GM12874 (cell line): Measurements from ENCODE around the gene JUND.

Experiments
- CTCF ChIP-seq: IDR thresholded peaks from 2 replicates; pipeline ENCODE4 v1.5.1; 2011; ENCODE audit warnings: low read depth, mild to moderate bottlenecking, control low read depth, low read length, moderate library complexity; ENCODE audit not compliant: insufficient read depth

The JUND gene

GRCh38 chr19:18281082-18282020 lies at the start of gene JUND:
TSS of gene JUND (minus strand) at chr19:18281622. CDS start at chr19:18281484, 138 bp downstream.
- TF ChIP-seq CTCF, result 0 out of 2 replicates have a peak, but pooled peaks have one; percentile 8

- TF ChIP-seq CTCF, result no peak
These were observed 49.4 kb upstream of the JUND start for GRCh38 chr19:18330868-18331267.

- no peak for TF ChIP-seq CTCF
These were observed 47.6 kb upstream of the JUND start for GRCh38 chr19:18329035-18329376.

- TF ChIP-seq CTCF, result peak; percentile 88
These were observed 47.1 kb upstream of the JUND start for GRCh38 chr19:18328340-18329034.

- TF ChIP-seq CTCF, result no peak
These were observed 45.4 kb upstream of the JUND start for GRCh38 chr19:18326772-18327171.

GRCh38 chr19:18322759-18323460 lies 41.5 kb upstream of the JUND start, which contains the start of gene LSM4:
TSS of gene LSM4 (minus strand) at chr19:18323076. CDS start at chr19:18323020, 56 bp downstream.
- TF ChIP-seq CTCF, result peak; percentile 53

GRCh38 chr19:18322318-18322758 lies 40.9 kb upstream of the JUND start:
- peak; percentile 29 for TF ChIP-seq CTCF
